ENCODE results near the gene ALDH1A1.

Gene ALDH1A1

GRCh38 chr9:72907421-72907820 is 45.4 kb downstream of the ALDH1A1 start:
- no peak for TF ChIP-seq CTCF (IDR thresholded peaks at IDR 0.05; ENCODE audit: low read depth, low read length, missing control alignments)
- no peak for DNase-seq (ENCODE audit: extremely low read depth, low read depth)
- no peak overlapping the region for H3K4me3 ChIP-seq (replicated peaks; ENCODE audit: low read depth, low read length)

GRCh38 chr9:72906810-72907209 is 46.0 kb downstream of the ALDH1A1 start:
- no peak for DNase-seq (ENCODE audit: extremely low read depth, low read depth)
- no peak overlapping the region for H3K4me3 ChIP-seq (replicated peaks; ENCODE audit: low read depth, low read length)
- TF ChIP-seq CTCF (IDR thresholded peaks at IDR 0.05; ENCODE audit: low read depth, low read length, missing control alignments), result no peak

- H3K4me3 ChIP-seq (replicated peaks; ENCODE audit: low read depth, low read length), result no peak overlapping the region
- no peak for TF ChIP-seq CTCF (IDR thresholded peaks at IDR 0.05; ENCODE audit: low read depth, low read length, missing control alignments)
- no peak for DNase-seq (ENCODE audit: extremely low read depth, low read depth)
Observed at GRCh38 chr9:72905514-72906480, 47.1 kb downstream of the ALDH1A1 start.

GRCh38 chr9:72904267-72905093 is 48.4 kb downstream of the ALDH1A1 start:
- TF ChIP-seq CTCF (IDR thresholded peaks at IDR 0.05; ENCODE audit: low read depth, low read length, missing control alignments), result no peak
- DNase-seq (ENCODE audit: extremely low read depth, low read depth), result no peak
- no peak overlapping the region for H3K4me3 ChIP-seq (replicated peaks; ENCODE audit: low read depth, low read length)

GRCh38 chr9:72903103-72903502 is 49.8 kb downstream of the ALDH1A1 start:
- TF ChIP-seq CTCF (IDR thresholded peaks at IDR 0.05; ENCODE audit: low read depth, low read length, missing control alignments), result no peak
- no peak for DNase-seq (ENCODE audit: extremely low read depth, low read depth)

GRCh38 chr9:72902268-72902667 is 50.6 kb downstream of the ALDH1A1 start:
- no peak for DNase-seq (ENCODE audit: extremely low read depth, low read depth)
- TF ChIP-seq CTCF (IDR thresholded peaks at IDR 0.05; ENCODE audit: low read depth, low read length, missing control alignments), result no peak
- H3K4me3 ChIP-seq (replicated peaks; ENCODE audit: low read depth, low read length), result no peak overlapping the region

More at GRCh38 chr9:72903103-72903502, 49.8 kb downstream of the ALDH1A1 start:
- no peak overlapping the region for H3K4me3 ChIP-seq (replicated peaks; ENCODE audit: low read depth, low read length)
